Stomach (tissue), 4 donors: ENCODE measurements around the gene ZNF672.

ENCODE experiments used
- POLR2A ChIP-seq, 4 donors: fragments of 450-650 bp; IDR thresholded peaks; one replicate each; pipeline ENCODE4 v1.6.1; 2016; ENCODE audit warnings: antibody characterized with exemption in 4 of 4, control low read depth in 2 of 4, mild to moderate bottlenecking in 1 of 4, moderate library complexity in 1 of 4
- POLR2AphosphoS5 ChIP-seq, 3 donors: sonication (generic); formaldehyde crosslinking; IDR thresholded peaks; one replicate each; pipeline ENCODE4 v1.6.1; 2016; ENCODE audit warnings: antibody characterized with exemption in 3 of 3
- TF ChIP-seq, protein P1 (sequence below), 7 experiments: fragments of 450-650 bp in 4 of 7; fragments of 200-600 bp in 3 of 7; sonication (generic) in 3 of 7; IDR thresholded peaks; one replicate each; pipeline ENCODE4 v1.5.1; 2016 to 2019; ENCODE audit warnings: antibody characterized with exemption in 7 of 7, control low read depth in 2 of 7, mild to moderate bottlenecking in 1 of 7

DNA sequence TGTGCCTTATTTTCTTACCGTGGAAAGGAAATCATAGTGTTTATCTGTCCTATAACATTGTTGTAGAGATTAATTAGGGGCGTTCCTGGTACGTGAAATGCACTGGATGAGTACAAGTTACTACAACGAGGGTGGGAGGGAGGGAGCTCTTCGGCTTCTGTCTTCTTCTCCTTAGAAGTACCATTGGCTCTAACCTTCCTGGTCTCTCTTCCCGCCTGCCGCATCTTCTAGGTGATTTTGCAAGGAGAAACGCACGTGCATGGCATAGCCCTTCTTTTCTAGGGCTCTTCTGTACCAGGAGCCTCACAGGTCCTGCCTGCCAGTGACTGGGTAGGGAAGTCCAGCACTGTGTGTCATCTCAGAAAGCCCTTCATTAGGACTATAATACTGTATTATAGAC lies 29.1 kb upstream of the ZNF672 start:
- TF ChIP-seq POLR2A (IDR thresholded peaks at IDR 0.05) (no peak), POLR2AphosphoS5 (IDR thresholded peaks at IDR 0.05) (no peak)
- TF ChIP-seq, protein P1, sequence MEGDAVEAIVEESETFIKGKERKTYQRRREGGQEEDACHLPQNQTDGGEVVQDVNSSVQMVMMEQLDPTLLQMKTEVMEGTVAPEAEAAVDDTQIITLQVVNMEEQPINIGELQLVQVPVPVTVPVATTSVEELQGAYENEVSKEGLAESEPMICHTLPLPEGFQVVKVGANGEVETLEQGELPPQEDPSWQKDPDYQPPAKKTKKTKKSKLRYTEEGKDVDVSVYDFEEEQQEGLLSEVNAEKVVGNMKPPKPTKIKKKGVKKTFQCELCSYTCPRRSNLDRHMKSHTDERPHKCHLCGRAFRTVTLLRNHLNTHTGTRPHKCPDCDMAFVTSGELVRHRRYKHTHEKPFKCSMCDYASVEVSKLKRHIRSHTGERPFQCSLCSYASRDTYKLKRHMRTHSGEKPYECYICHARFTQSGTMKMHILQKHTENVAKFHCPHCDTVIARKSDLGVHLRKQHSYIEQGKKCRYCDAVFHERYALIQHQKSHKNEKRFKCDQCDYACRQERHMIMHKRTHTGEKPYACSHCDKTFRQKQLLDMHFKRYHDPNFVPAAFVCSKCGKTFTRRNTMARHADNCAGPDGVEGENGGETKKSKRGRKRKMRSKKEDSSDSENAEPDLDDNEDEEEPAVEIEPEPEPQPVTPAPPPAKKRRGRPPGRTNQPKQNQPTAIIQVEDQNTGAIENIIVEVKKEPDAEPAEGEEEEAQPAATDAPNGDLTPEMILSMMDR (IDR thresholded peaks at IDR 0.05), result no peak
